HepG2 (cell line): ENCODE measurements around the gene CST3. TPM values are rescaled to one million over a fixed set of nuclear protein-coding genes. Genes with fewer than 3 reads are reported as not detected.

ENCODE experiments used
- CREM ChIP-seq, 2 experiments: sonication (generic) in 1 of 2; formaldehyde crosslinking in 1 of 2; IDR thresholded peaks; 2 replicates each; pipeline versions ENCODE4 v1.4.0 to v1.6.1; 2016 to 2020; ENCODE audit warnings: antibody characterized with exemption in 1 of 2, mild to moderate bottlenecking in 1 of 2, missing genetic modification reagents in 1 of 2
- HOXD1 ChIP-seq: sonication (generic); formaldehyde crosslinking; IDR thresholded peaks from 2 replicates; pipeline ENCODE4 v1.5.0; 2020; ENCODE audit warnings: missing genetic modification reagents
- MEF2D ChIP-seq: sonication (generic); formaldehyde crosslinking; IDR thresholded peaks from 2 replicates; pipeline ENCODE4 v1.5.1; 2020; ENCODE audit warnings: mild to moderate bottlenecking, missing genetic modification reagents
- NCOA5 ChIP-seq: sonication (generic); formaldehyde crosslinking; IDR thresholded peaks from 2 replicates; pipeline ENCODE4 v1.4.0; 2020; ENCODE audit warnings: missing genetic modification reagents
- SAFB2 ChIP-seq: sonication (generic); formaldehyde crosslinking; IDR thresholded peaks from 2 replicates; pipeline ENCODE4 v1.5.1; 2020; ENCODE audit warnings: missing genetic modification reagents, low read depth, mild to moderate bottlenecking, borderline replicate concordance
- TBX3 ChIP-seq: fragments of 450-650 bp; IDR thresholded peaks from 2 replicates; pipeline ENCODE4 v1.6.1; 2017; ENCODE audit warnings: antibody characterized with exemption, mild to moderate bottlenecking, inconsistent platforms, borderline replicate concordance
- ZFP41 ChIP-seq: sonication (generic); formaldehyde crosslinking; IDR thresholded peaks from 2 replicates; pipeline ENCODE4 v1.4.0; 2020; ENCODE audit warnings: mild to moderate bottlenecking, missing genetic modification reagents, borderline replicate concordance
- ZNF235 ChIP-seq: sonication (generic); formaldehyde crosslinking; IDR thresholded peaks from 2 replicates; pipeline ENCODE4 v1.8.1; 2023; ENCODE audit warnings: mild to moderate bottlenecking, missing genetic modification reagents, borderline replicate concordance
- ZNF547 ChIP-seq: sonication (generic); formaldehyde crosslinking; IDR thresholded peaks from 2 replicates; pipeline ENCODE4 v1.5.1; 2020; ENCODE audit warnings: mild to moderate bottlenecking, missing genetic modification reagents
- ZNF766 ChIP-seq: sonication (generic); formaldehyde crosslinking; IDR thresholded peaks from 2 replicates; pipeline ENCODE4 v1.5.0; 2020; ENCODE audit warnings: missing genetic modification reagents, borderline replicate concordance
- ZNF772 ChIP-seq: sonication (generic); formaldehyde crosslinking; IDR thresholded peaks from 2 replicates; pipeline ENCODE4 v1.5.0; 2020; ENCODE audit warnings: mild to moderate bottlenecking, missing genetic modification reagents
- ZNF850 ChIP-seq: sonication (generic); formaldehyde crosslinking; conservative IDR thresholded peaks from 2 replicates; pipeline ENCODE4 v1.9.0; 2021; ENCODE audit warnings: mild to moderate bottlenecking, missing genetic modification reagents
- polyA plus RNA-seq, 8 experiments: library from polyadenylated mRNA; depleted of rRNA in 3 of 8; stranded (reverse) in 7 of 8; unstranded in 1 of 8; fragments of >200 nt; fragmentation: Illumina TruSeq in 4 of 8; extraction: Trizol in 4 of 8; gene quantifications; 2 replicates each; pipeline versions ENCODE4 v1.2.1 to v1.2.3, GENCODE V29; 2011 to 2016; ENCODE audit warnings: low read depth in 4 of 8, missing spikeins in 1 of 8, mixed read lengths in 1 of 8; ENCODE audit not compliant: insufficient read depth in 1 of 8
- total RNA-seq, 5 experiments: library from RNA; depleted of rRNA; stranded (reverse); fragments of >200 nt; fragmentation: Illumina TruSeq; extraction: Trizol; gene quantifications; 2 replicates each; pipeline ENCODE4 v1.2.3, GENCODE V29; 2016; ENCODE audit warnings: low read depth in 1 of 5
- TF ChIP-seq, protein P1 (sequence below), 2 experiments: IDR thresholded peaks; 2 replicates each; pipeline ENCODE4 v1.6.1; 2011 to 2012; ENCODE audit warnings: low read length in 2 of 2, borderline replicate concordance in 1 of 2, low read depth in 1 of 2, mild to moderate bottlenecking in 1 of 2, moderate library complexity in 1 of 2
- TF ChIP-seq, protein P2 (sequence below): sonication (generic); formaldehyde crosslinking; IDR thresholded peaks from 2 replicates; pipeline ENCODE4 v1.4.0; 2020; ENCODE audit warnings: missing genetic modification reagents
- TF ChIP-seq, protein P3 (sequence below): IDR thresholded peaks from 2 replicates; pipeline ENCODE4 v1.6.1; 2012; ENCODE audit warnings: low read depth, low read length, improper control_type of control experiment
- TF ChIP-seq, protein P4 (sequence below): sonication (generic); formaldehyde crosslinking; IDR thresholded peaks from 2 replicates; pipeline ENCODE4 v1.5.1; 2020; ENCODE audit warnings: missing genetic modification reagents, mild to moderate bottlenecking, borderline replicate concordance

The CST3 gene
- total and polyA plus RNA-seq, 2 of the 13 experiments (the other 11 are each of a cell fraction or from before 2014, with no cell fraction given), result 690 to 1,005 TPM

DNA sequence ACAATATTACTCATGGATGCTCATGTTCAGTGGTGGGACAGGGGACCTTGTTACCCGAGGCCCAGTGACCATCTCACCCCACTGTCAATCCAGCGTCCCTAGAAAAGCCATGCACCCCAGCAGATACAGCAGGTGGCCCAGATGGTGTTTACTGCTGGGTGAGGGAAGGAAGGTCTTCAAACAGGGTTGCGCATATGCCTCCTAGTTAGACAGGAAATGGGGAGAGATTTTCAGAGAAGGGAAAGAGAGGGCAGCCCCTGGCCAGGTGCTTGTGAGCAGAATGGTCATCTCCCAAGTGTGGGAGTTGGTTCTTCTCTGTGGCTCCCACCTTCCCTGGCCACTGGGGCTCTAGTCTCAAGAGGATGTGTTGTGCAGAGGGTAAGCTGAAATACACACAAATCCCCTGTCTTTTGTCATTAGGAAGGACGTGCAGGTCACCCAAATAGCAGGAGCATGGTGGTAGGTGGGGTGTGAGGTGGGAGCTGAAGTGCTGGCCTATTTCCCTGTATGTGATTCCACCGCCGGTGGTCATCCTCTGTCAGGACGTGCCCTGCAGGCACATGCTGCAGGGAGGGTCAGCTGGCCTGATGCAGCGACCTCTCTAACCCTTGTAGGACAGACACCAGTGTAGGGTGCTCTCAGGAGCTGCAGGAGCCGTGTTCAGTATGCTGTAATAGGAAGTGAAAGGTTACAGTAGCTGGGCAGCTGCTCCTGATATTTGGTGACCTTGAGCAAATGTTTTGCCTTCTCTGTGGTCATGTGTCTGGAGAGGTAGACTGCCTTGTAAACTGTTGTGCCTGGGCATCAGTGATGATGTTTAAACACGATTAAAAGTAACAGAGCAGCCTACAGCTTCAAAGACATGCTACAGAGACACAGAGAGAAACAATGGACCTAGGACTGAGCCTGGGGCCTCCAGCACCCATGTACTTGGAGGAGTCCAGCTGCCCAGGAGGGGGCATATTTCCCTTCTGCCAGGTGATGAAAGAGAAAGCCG is 3.2 kb upstream of the CST3 start (continued):
- TF ChIP-seq, protein P1, sequence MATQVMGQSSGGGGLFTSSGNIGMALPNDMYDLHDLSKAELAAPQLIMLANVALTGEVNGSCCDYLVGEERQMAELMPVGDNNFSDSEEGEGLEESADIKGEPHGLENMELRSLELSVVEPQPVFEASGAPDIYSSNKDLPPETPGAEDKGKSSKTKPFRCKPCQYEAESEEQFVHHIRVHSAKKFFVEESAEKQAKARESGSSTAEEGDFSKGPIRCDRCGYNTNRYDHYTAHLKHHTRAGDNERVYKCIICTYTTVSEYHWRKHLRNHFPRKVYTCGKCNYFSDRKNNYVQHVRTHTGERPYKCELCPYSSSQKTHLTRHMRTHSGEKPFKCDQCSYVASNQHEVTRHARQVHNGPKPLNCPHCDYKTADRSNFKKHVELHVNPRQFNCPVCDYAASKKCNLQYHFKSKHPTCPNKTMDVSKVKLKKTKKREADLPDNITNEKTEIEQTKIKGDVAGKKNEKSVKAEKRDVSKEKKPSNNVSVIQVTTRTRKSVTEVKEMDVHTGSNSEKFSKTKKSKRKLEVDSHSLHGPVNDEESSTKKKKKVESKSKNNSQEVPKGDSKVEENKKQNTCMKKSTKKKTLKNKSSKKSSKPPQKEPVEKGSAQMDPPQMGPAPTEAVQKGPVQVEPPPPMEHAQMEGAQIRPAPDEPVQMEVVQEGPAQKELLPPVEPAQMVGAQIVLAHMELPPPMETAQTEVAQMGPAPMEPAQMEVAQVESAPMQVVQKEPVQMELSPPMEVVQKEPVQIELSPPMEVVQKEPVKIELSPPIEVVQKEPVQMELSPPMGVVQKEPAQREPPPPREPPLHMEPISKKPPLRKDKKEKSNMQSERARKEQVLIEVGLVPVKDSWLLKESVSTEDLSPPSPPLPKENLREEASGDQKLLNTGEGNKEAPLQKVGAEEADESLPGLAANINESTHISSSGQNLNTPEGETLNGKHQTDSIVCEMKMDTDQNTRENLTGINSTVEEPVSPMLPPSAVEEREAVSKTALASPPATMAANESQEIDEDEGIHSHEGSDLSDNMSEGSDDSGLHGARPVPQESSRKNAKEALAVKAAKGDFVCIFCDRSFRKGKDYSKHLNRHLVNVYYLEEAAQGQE (IDR thresholded peaks at IDR 0.05; ENCODE audit: borderline replicate concordance in 1 of 2, low read depth in 1 of 2, low read length in 2 of 2), result no peak; a peak in 1 of 4 replicates
- TF ChIP-seq ZNF772 (CRISPR knock-in tag), result no peak; the same call in 1 of the 2 replicates
- no peak for TF ChIP-seq ZNF850 (CRISPR knock-in tag)
- 0 out of 2 replicates have a peak, but pooled peaks have one; percentile 52 for TF ChIP-seq ZNF766 (CRISPR knock-in tag)
- TF ChIP-seq CREM (IDR thresholded peaks at IDR 0.05), result peak; percentile 60
- no peak for TF ChIP-seq CREM (CRISPR knock-in tag; IDR thresholded peaks at IDR 0.05)
- TF ChIP-seq NCOA5 (CRISPR knock-in tag), result no peak
- TF ChIP-seq HOXD1 (CRISPR knock-in tag), result no peak
- peak; percentile 59 for TF ChIP-seq ZFP41 (CRISPR knock-in tag)
- TF ChIP-seq SAFB2, result peak; percentile 61; the same call in 1 of the 2 replicates
- TF ChIP-seq, protein P2, sequence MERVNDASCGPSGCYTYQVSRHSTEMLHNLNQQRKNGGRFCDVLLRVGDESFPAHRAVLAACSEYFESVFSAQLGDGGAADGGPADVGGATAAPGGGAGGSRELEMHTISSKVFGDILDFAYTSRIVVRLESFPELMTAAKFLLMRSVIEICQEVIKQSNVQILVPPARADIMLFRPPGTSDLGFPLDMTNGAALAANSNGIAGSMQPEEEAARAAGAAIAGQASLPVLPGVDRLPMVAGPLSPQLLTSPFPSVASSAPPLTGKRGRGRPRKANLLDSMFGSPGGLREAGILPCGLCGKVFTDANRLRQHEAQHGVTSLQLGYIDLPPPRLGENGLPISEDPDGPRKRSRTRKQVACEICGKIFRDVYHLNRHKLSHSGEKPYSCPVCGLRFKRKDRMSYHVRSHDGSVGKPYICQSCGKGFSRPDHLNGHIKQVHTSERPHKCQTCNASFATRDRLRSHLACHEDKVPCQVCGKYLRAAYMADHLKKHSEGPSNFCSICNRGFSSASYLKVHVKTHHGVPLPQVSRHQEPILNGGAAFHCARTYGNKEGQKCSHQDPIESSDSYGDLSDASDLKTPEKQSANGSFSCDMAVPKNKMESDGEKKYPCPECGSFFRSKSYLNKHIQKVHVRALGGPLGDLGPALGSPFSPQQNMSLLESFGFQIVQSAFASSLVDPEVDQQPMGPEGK (CRISPR knock-in tag), result peak; percentile 73
- no peak for TF ChIP-seq MEF2D (CRISPR knock-in tag)
- TF ChIP-seq ZNF547 (CRISPR knock-in tag), result no peak
- TF ChIP-seq, protein P3, sequence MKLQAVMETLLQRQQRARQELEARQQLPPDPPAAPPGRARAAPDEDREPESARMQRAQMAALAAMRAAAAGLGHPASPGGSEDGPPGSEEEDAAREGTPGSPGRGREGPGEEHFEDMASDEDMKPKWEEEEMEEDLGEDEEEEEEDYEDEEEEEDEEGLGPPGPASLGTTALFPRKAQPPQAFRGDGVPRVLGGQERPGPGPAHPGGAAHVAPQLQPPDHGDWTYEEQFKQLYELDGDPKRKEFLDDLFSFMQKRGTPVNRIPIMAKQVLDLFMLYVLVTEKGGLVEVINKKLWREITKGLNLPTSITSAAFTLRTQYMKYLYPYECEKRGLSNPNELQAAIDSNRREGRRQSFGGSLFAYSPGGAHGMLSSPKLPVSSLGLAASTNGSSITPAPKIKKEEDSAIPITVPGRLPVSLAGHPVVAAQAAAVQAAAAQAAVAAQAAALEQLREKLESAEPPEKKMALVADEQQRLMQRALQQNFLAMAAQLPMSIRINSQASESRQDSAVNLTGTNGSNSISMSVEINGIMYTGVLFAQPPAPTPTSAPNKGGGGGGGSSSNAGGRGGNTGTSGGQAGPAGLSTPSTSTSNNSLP, result no peak
- TF ChIP-seq, protein P4, sequence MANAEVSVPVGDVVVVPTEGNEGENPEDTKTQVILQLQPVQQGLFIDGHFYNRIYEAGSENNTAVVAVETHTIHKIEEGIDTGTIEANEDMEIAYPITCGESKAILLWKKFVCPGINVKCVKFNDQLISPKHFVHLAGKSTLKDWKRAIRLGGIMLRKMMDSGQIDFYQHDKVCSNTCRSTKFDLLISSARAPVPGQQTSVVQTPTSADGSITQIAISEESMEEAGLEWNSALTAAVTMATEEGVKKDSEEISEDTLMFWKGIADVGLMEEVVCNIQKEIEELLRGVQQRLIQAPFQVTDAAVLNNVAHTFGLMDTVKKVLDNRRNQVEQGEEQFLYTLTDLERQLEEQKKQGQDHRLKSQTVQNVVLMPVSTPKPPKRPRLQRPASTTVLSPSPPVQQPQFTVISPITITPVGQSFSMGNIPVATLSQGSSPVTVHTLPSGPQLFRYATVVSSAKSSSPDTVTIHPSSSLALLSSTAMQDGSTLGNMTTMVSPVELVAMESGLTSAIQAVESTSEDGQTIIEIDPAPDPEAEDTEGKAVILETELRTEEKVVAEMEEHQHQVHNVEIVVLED (CRISPR knock-in tag), result no peak; the same call in 1 of the 2 replicates
- no peak for TF ChIP-seq ZNF235 (CRISPR knock-in tag)
- TF ChIP-seq TBX3, result no peak
